Thoracic aorta (tissue), 2 donors: ENCODE measurements around the gene HSBP1. TPM values are rescaled to one million over a fixed set of nuclear protein-coding genes. Genes with fewer than 3 reads are reported as not detected.

ENCODE experiments used
- ATAC-seq: fragments of 150-250 bp; one replicate; pipeline ENCODE4 v1.8.0; 2017; ENCODE audit warnings: low read depth; ENCODE audit not compliant: insufficient number of reproducible peaks, low FRiP score
- DNase-seq: peaks from one replicate; pipeline ENCODE4 v3.0.0-alpha.2; 2020; ENCODE audit warnings: low spot score
- H3K27ac ChIP-seq, 2 donors: fragments of 200-600 bp; sonication (generic); 1 replicate in 1 of 2; 2 replicates in 1 of 2; pipeline ENCODE4 v1.5.1; 2016; ENCODE audit warnings: mild to moderate bottlenecking in 2 of 2, moderate library complexity in 2 of 2
- H3K27me3 ChIP-seq: fragments of 200-600 bp; sonication (generic); replicated peaks from 2 replicates; pipeline ENCODE4 v1.6.0; 2016; ENCODE audit warnings: mild to moderate bottlenecking; ENCODE audit not compliant: insufficient read depth
- H3K36me3 ChIP-seq: fragments of 200-600 bp; sonication (generic); one replicate; pipeline ENCODE4 v1.5.1; 2016
- H3K4me1 ChIP-seq, 2 donors: fragments of 200-600 bp; sonication (generic); 1 replicate in 1 of 2; 2 replicates in 1 of 2; pipeline versions ENCODE4 v1.5.1 to v1.6.0; 2016; ENCODE audit warnings: low read depth in 2 of 2, mild to moderate bottlenecking in 1 of 2; ENCODE audit not compliant: control insufficient read depth in 1 of 2
- H3K4me3 ChIP-seq: fragments of 200-600 bp; sonication (generic); 2 replicates; pipeline ENCODE4 v1.5.1; 2016; ENCODE audit warnings: mild to moderate bottlenecking
- H3K9me3 ChIP-seq: fragments of 200-600 bp; sonication (generic); 2 replicates; pipeline ENCODE4 v1.5.1; 2016
- CTCF ChIP-seq: fragments of 200-600 bp; sonication (generic); IDR thresholded peaks from one replicate; pipeline ENCODE4 v1.5.1; 2019; ENCODE audit warnings: antibody characterized with exemption
- total RNA-seq, 2 donors: library from RNA; depleted of rRNA; stranded (reverse); fragments of >200 nt; gene quantifications; one replicate each; pipeline versions ENCODE4 v1.1.0 to v1.2.3, GENCODE V29; 2016

HSBP1 gene
- total RNA-seq, 2 donors from 2014 or later, result 11.0 to 15.0 TPM

- no peaks in the 10 kb centered on the region for H3K4me1 ChIP-seq
- TF ChIP-seq CTCF, result no peak
- no peaks in the 10 kb centered on the region for H3K36me3 ChIP-seq
- no peak overlapping the region for H3K27ac ChIP-seq
- no peaks in the 10 kb centered on the region for H3K9me3 ChIP-seq
- no peak for ATAC-seq
- H3K27me3 ChIP-seq, result no peaks in the 10 kb centered on the region
- DNase-seq, result no peak
- H3K4me3 ChIP-seq, result no peak overlapping the region
Observed at GRCh38 chr16:83850947-83851346, 43.2 kb downstream of the HSBP1 start.

- DNase-seq, result no peak
- no peak overlapping the region for H3K4me3 ChIP-seq
- ATAC-seq, result no peak
- no peak overlapping the region for H3K27ac ChIP-seq
- no peaks in the 10 kb centered on the region for H3K4me1 ChIP-seq
- H3K36me3 ChIP-seq, result no peaks in the 10 kb centered on the region
- no peak for TF ChIP-seq CTCF
- no peaks in the 10 kb centered on the region for H3K27me3 ChIP-seq
- no peaks in the 10 kb centered on the region for H3K9me3 ChIP-seq
Observed at GRCh38 chr16:83851473-83851872, 43.7 kb downstream of the HSBP1 start.

- Histone ChIP-seq H3K36me3 (no peaks in the 10 kb centered on the region), H3K4me1 (no peaks in the 10 kb centered on the region), H3K9me3 (no peaks in the 10 kb centered on the region), H3K4me3 (no peak overlapping the region), H3K27ac (no peak overlapping the region), H3K27me3 (no peaks in the 10 kb centered on the region)
- no peak for TF ChIP-seq CTCF
- ATAC-seq (no peak), DNase-seq (no peak)
Observed at GRCh38 chr16:83852774-83853173, 45.0 kb downstream of the HSBP1 start.

GRCh38 chr16:83853834-83854233, 46.1 kb downstream of the HSBP1 start:
- DNase-seq, result no peak
- Histone ChIP-seq H3K36me3 (no peaks in the 10 kb centered on the region), H3K4me1 (no peaks in the 10 kb centered on the region), H3K27ac (no peak overlapping the region), H3K4me3 (no peak overlapping the region), H3K27me3 (no peaks in the 10 kb centered on the region), H3K9me3 (no peaks in the 10 kb centered on the region)
- no peak for TF ChIP-seq CTCF
- no peak for ATAC-seq

- DNase-seq, result no peak
- Histone ChIP-seq H3K4me3 (no peak overlapping the region), H3K36me3 (no peaks in the 10 kb centered on the region), H3K27ac (no peak overlapping the region), H3K9me3 (no peaks in the 10 kb centered on the region), H3K4me1 (no peaks in the 10 kb centered on the region), H3K27me3 (no peaks in the 10 kb centered on the region)
- no peak for ATAC-seq
- TF ChIP-seq CTCF, result no peak
Observed at GRCh38 chr16:83854420-83854819, 46.6 kb downstream of the HSBP1 start.
